Natural killer cell (primary cell): Measurements from ENCODE around the gene CALR3. TPM values are rescaled to one million over a fixed set of nuclear protein-coding genes. Genes with fewer than 3 reads are reported as not detected.

ENCODE experiments used
- ATAC-seq, 3 donors: fragments of 150-1000 bp in 2 of 3; fragments of 200-7000 bp in 1 of 3; cut with Tn5 transposase; 1 replicate in 1 of 3; 2 replicates in 2 of 3; pipeline ENCODE4 v1.10.0; 2021; ENCODE audit warnings: mild to moderate bottlenecking in 2 of 3, moderate library complexity in 2 of 3
- DNase-seq, 2 donors: peaks; one replicate each; pipeline versions ENCODE4 v3.0.0 to v3.0.0-alpha.2; 2013 to 2021; ENCODE audit warnings: mixed read lengths in 1 of 2
- H3K27ac ChIP-seq: one replicate; pipeline ENCODE4 v1.5.1; 2013; ENCODE audit warnings: mild to moderate bottlenecking, low read length
- H3K27me3 ChIP-seq: one replicate; pipeline ENCODE4 v1.6.1; 2013; ENCODE audit warnings: low read length; ENCODE audit not compliant: control insufficient read depth, insufficient read depth
- H3K36me3 ChIP-seq: one replicate; pipeline ENCODE4 v1.6.1; 2013; ENCODE audit warnings: low read length; ENCODE audit not compliant: control insufficient read depth, insufficient read depth
- H3K4me1 ChIP-seq: one replicate; pipeline ENCODE4 v1.6.1; 2013; ENCODE audit warnings: low read length; ENCODE audit not compliant: control insufficient read depth, insufficient read depth
- H3K4me3 ChIP-seq: one replicate; pipeline ENCODE4 v1.5.1; 2013; ENCODE audit warnings: low read length
- H3K9me3 ChIP-seq: one replicate; pipeline ENCODE4 v1.6.1; 2013; ENCODE audit warnings: low read length; ENCODE audit not compliant: control insufficient read depth, insufficient read depth
- H3K27ac Mint-ChIP-seq, 2 donors: one replicate each; pipeline ENCODE4 v1.8.0; 2022; ENCODE audit warnings: mild to moderate bottlenecking in 2 of 2, mixed read lengths in 2 of 2, moderate library complexity in 1 of 2
- H3K27me3 Mint-ChIP-seq, 2 donors: one replicate each; pipeline ENCODE4 v1.8.0; 2022; ENCODE audit warnings: low read depth in 2 of 2, mixed read lengths in 2 of 2
- H3K36me3 Mint-ChIP-seq: one replicate; pipeline ENCODE4 v1.8.0; 2022; ENCODE audit warnings: mixed read lengths
- H3K4me1 Mint-ChIP-seq, 2 donors: one replicate each; pipeline ENCODE4 v1.8.0; 2022; ENCODE audit warnings: mixed read lengths in 2 of 2
- H3K4me3 Mint-ChIP-seq: one replicate; pipeline ENCODE4 v1.8.0; 2022; ENCODE audit warnings: mild to moderate bottlenecking, moderate library complexity, mixed read lengths
- H3K9me3 Mint-ChIP-seq, 2 donors: one replicate each; pipeline ENCODE4 v1.8.0; 2022; ENCODE audit warnings: mixed read lengths in 2 of 2
- WGBS: methylation state at CpG from one replicate; pipeline ENCODE4 v1.1.7; 2013; ENCODE audit warnings: missing lambda C conversion rate; ENCODE audit not compliant: insufficient coverage; 5-methylcytosine and 5-hydroxymethylcytosine counted together
- intact Hi-C: fragments of 100-400 bp; cut with micrococcal nuclease; formaldehyde crosslinking; loops from one replicate; pipeline ENCODE4 v1.14.2; 2022
- total RNA-seq, 4 donors: library from RNA; stranded (reverse); fragments of 120-200 nt in 1 of 4; gene quantifications; one replicate each; pipeline versions ENCODE4 v1.2.3 to v1.2.4, GENCODE V29; 2013 to 2022
- TF ChIP-seq, protein P1 (sequence below): fragments of 200-600 bp; IDR thresholded peaks from one replicate; pipeline ENCODE4 v1.8.0; 2022; ENCODE audit warnings: antibody characterized with exemption

The CALR3 gene
- total RNA-seq, 3 donors from 2014 or later (not counting 1 experiment from before 2014, with no cell fraction given) = not detected

DNA sequence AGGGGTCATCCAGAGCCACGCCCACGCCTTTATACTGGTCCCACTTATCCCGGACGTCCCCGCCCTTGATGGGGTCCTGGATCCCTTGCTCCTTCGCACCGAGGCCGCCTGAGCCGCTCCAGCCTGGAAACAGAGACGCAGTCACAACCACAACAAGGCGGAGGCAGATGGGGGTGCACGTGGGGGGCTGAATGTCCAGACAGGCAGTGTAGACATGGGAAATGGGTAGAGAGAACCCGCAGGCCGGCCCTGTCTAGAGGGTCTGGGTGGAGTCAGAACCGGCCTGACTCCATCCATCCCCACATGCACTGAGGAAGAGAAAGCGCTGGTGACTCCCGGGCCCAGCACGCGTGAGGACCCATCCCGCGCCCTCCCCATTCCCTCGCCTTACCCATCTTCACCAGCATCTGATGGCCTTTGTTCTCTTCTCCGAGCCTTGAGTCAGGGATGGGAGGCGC is 23.3 kb upstream of the CALR3 start:
- H3K36me3 Mint-ChIP-seq = no peaks in the 10 kb centered on the region
- TF ChIP-seq, protein P1, sequence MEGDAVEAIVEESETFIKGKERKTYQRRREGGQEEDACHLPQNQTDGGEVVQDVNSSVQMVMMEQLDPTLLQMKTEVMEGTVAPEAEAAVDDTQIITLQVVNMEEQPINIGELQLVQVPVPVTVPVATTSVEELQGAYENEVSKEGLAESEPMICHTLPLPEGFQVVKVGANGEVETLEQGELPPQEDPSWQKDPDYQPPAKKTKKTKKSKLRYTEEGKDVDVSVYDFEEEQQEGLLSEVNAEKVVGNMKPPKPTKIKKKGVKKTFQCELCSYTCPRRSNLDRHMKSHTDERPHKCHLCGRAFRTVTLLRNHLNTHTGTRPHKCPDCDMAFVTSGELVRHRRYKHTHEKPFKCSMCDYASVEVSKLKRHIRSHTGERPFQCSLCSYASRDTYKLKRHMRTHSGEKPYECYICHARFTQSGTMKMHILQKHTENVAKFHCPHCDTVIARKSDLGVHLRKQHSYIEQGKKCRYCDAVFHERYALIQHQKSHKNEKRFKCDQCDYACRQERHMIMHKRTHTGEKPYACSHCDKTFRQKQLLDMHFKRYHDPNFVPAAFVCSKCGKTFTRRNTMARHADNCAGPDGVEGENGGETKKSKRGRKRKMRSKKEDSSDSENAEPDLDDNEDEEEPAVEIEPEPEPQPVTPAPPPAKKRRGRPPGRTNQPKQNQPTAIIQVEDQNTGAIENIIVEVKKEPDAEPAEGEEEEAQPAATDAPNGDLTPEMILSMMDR = no peak
- H3K4me3 Mint-ChIP-seq = no peak overlapping the region
- DNase-seq (no peak), ATAC-seq (no peak)
- H3K27ac Mint-ChIP-seq = no peak overlapping the region
- no peaks in the 10 kb centered on the region for H3K9me3 Mint-ChIP-seq
- no peaks in the 10 kb centered on the region for H3K27me3 Mint-ChIP-seq
- 99% methylated on average over 24 of the region's 24 CpGs for WGBS
- Histone ChIP-seq H3K9me3 (no peaks in the 10 kb centered on the region), H3K36me3 (peaks cover 62% of the 10 kb centered on the region), H3K27ac (no peak overlapping the region), H3K4me1 (peaks cover 13% of the 10 kb centered on the region), H3K27me3 (no peaks in the 10 kb centered on the region), H3K4me3 (no peak overlapping the region)
- intact Hi-C loops = no loop called here
- peaks cover 7% of the 10 kb centered on the region in 2 donors for H3K4me1 Mint-ChIP-seq

DNA sequence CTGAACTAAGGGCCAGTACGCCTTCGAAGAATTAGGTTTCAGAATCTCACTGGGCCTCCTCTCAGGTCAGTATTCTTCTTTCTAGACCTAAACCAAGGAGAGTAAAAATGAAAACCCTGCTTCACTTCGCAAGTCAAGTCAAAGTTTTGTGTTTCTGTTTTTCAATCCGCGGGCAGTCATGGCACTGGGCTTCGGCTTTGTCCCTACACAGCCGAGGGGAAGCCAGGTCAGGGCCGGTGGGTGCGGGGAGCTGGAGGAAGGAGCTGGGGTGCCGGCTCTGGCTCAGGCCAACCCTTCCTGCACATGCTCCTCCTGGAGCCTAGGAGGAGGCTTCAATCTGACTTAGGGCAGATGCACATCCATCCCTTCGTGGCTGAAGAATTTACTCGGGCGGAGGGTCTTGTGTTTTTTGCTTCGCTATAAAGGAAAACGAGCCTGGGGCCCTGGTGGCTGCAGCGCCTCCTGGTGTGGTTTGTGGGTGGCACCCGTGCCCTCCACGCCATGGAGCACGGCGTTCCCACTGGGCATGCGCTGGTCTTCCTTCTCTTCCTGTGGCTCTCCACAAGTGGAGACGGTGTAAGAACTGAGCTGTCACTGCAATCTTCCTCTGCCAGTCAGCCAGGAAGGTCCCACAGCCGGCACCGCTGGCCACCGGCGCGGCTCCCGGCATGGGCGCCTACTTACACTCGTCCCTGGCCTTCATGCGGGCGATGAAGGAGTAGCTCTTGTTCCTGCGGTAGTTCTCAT is 22.7 kb upstream of the CALR3 start:
- peaks cover 7% of the 10 kb centered on the region in 2 donors for H3K4me1 Mint-ChIP-seq
- DNase-seq (no peak), ATAC-seq (no peak)
- H3K36me3 ChIP-seq = peaks cover 59% of the 10 kb centered on the region
- no peak overlapping the region for H3K27ac ChIP-seq
- H3K9me3 Mint-ChIP-seq = no peaks in the 10 kb centered on the region
- H3K4me3 ChIP-seq = no peak overlapping the region
- 91% methylated on average over 33 of the region's 33 CpGs for WGBS
- H3K36me3 Mint-ChIP-seq = no peaks in the 10 kb centered on the region
- intact Hi-C loops = no loop called here
- no peaks in the 10 kb centered on the region for H3K27me3 Mint-ChIP-seq
- H3K27ac Mint-ChIP-seq = no peak overlapping the region
- TF ChIP-seq, protein P1 = no peak
- H3K4me3 Mint-ChIP-seq = no peak overlapping the region
- no peaks in the 10 kb centered on the region for H3K27me3 ChIP-seq
- H3K4me1 ChIP-seq = peaks cover 13% of the 10 kb centered on the region
- H3K9me3 ChIP-seq = no peaks in the 10 kb centered on the region

DNA sequence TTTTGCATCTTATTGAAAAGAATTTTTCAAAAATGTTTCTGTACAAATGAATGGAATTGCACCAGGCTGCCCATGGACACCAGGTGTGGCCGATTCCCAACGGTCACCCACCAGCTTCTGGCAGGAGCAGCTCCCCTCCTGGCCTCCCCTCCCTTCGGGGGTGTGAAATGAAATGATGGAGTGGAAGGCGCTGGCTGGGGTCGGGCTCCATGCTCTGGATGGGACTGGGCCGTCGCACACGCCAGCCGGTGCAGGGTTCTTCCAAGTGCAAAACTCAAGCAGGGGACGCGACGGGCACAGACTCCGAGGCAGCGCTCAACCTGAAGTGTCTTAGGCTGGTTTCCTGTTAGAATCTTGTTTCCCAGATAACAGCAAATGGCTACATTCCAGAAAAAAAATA is 22.1 kb upstream of the CALR3 start:
- Mint-ChIP-seq H3K27me3 (no peaks in the 10 kb centered on the region), H3K4me3 (no peak overlapping the region), H3K27ac (no peak overlapping the region), H3K4me1 (peaks cover 7% of the 10 kb centered on the region in 2 donors), H3K9me3 (no peaks in the 10 kb centered on the region), H3K36me3 (no peaks in the 10 kb centered on the region)
- no peaks in the 10 kb centered on the region for H3K9me3 ChIP-seq
- TF ChIP-seq, protein P1 = no peak
- H3K27ac ChIP-seq = no peak overlapping the region
- H3K27me3 ChIP-seq = no peaks in the 10 kb centered on the region
- H3K4me1 ChIP-seq = peaks cover 13% of the 10 kb centered on the region
- peaks cover 53% of the 10 kb centered on the region for H3K36me3 ChIP-seq
- no peak for DNase-seq
- 92% methylated on average over 14 of the region's 14 CpGs for WGBS
- H3K4me3 ChIP-seq = no peak overlapping the region
- no peak for ATAC-seq
- intact Hi-C loops = no loop called here
